HepG2 (cell line): ENCODE measurements around the gene TMEM145. TPM values are rescaled to one million over a fixed set of nuclear protein-coding genes. Genes with fewer than 3 reads are reported as not detected.

Experiments used
- CBFB ChIP-seq: sonication (generic); formaldehyde crosslinking; IDR thresholded peaks from 2 replicates; pipeline ENCODE4 v1.4.0; 2020; ENCODE audit warnings: missing genetic modification reagents
- CHCHD3 ChIP-seq: sonication (generic); formaldehyde crosslinking; IDR thresholded peaks from 2 replicates; pipeline ENCODE4 v1.8.0; 2022; ENCODE audit warnings: mild to moderate bottlenecking, missing genetic modification reagents, moderate library complexity
- LCORL ChIP-seq, 2 experiments: fragments of 450-650 bp in 1 of 2; sonication (generic) in 1 of 2; formaldehyde crosslinking in 1 of 2; IDR thresholded peaks; 2 replicates each; pipeline versions ENCODE4 v1.5.0 to v1.6.1; 2017 to 2020; ENCODE audit warnings: antibody characterized with exemption in 1 of 2, missing genetic modification reagents in 1 of 2
- NAIF1 ChIP-seq: sonication (generic); formaldehyde crosslinking; IDR thresholded peaks from 2 replicates; pipeline ENCODE4 v1.5.0; 2020; ENCODE audit warnings: mild to moderate bottlenecking, missing genetic modification reagents, borderline replicate concordance
- NCOA5 ChIP-seq: sonication (generic); formaldehyde crosslinking; IDR thresholded peaks from 2 replicates; pipeline ENCODE4 v1.4.0; 2020; ENCODE audit warnings: missing genetic modification reagents
- PHF21A ChIP-seq: sonication (generic); formaldehyde crosslinking; IDR thresholded peaks from 2 replicates; pipeline ENCODE4 v1.5.0; 2020; ENCODE audit warnings: mild to moderate bottlenecking, missing genetic modification reagents
- SP4 ChIP-seq: sonication (generic); formaldehyde crosslinking; IDR thresholded peaks from 2 replicates; pipeline ENCODE4 v1.8.1; 2023; ENCODE audit warnings: mild to moderate bottlenecking, missing genetic modification reagents
- ZNF484 ChIP-seq: sonication (generic); formaldehyde crosslinking; IDR thresholded peaks from 2 replicates; pipeline ENCODE4 v1.5.1; 2020; ENCODE audit warnings: mild to moderate bottlenecking, low read depth, missing genetic modification reagents, borderline replicate concordance
- polyA plus RNA-seq, 8 experiments: library from polyadenylated mRNA; depleted of rRNA in 3 of 8; stranded (reverse) in 7 of 8; unstranded in 1 of 8; fragments of >200 nt; fragmentation: Illumina TruSeq in 4 of 8; extraction: Trizol in 4 of 8; gene quantifications; 2 replicates each; pipeline versions ENCODE4 v1.2.1 to v1.2.3, GENCODE V29; 2011 to 2016; ENCODE audit warnings: low read depth in 4 of 8, missing spikeins in 1 of 8, mixed read lengths in 1 of 8; ENCODE audit not compliant: insufficient read depth in 1 of 8
- total RNA-seq, 5 experiments: library from RNA; depleted of rRNA; stranded (reverse); fragments of >200 nt; fragmentation: Illumina TruSeq; extraction: Trizol; gene quantifications; 2 replicates each; pipeline ENCODE4 v1.2.3, GENCODE V29; 2016; ENCODE audit warnings: low read depth in 1 of 5
- TF ChIP-seq, protein P1 (sequence below): sonication (generic); formaldehyde crosslinking; IDR thresholded peaks from 2 replicates; pipeline ENCODE4 v1.4.0; 2020; ENCODE audit warnings: mild to moderate bottlenecking, missing genetic modification reagents
- TF ChIP-seq, protein P2 (sequence below): sonication (generic); formaldehyde crosslinking; IDR thresholded peaks from 2 replicates; pipeline ENCODE4 v1.5.0; 2020; ENCODE audit warnings: missing genetic modification reagents

TMEM145 gene
- total and polyA plus RNA-seq, 2 of the 13 experiments (the other 11 are each of a cell fraction or from before 2014, with no cell fraction given) = 0.07 to 5.1 TPM

DNA sequence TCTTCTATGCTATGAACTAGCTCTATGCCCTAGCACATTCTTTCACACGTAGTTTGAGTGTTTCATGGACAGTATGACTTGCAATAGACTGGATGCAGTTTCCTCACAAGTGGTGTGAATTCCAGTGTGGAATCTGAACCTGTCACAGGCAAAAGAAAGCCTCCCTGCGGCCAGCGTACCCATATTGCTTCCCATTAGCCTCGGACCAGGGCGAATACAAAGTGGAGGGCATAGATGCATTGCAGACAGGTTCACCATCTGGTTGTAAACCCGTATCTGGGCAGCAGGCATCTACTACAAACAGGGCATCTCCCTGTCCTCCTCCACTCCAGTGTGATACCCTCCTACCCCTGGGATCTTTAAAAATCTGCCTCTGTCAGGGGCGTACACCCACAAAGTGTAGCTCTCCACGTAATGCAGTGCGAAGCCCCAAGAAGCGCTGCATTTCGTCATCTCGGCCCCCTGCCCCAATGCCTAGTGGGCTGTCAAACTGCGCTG lies 45.4 kb upstream of the TMEM145 start (continued):
- TF ChIP-seq, protein P1, sequence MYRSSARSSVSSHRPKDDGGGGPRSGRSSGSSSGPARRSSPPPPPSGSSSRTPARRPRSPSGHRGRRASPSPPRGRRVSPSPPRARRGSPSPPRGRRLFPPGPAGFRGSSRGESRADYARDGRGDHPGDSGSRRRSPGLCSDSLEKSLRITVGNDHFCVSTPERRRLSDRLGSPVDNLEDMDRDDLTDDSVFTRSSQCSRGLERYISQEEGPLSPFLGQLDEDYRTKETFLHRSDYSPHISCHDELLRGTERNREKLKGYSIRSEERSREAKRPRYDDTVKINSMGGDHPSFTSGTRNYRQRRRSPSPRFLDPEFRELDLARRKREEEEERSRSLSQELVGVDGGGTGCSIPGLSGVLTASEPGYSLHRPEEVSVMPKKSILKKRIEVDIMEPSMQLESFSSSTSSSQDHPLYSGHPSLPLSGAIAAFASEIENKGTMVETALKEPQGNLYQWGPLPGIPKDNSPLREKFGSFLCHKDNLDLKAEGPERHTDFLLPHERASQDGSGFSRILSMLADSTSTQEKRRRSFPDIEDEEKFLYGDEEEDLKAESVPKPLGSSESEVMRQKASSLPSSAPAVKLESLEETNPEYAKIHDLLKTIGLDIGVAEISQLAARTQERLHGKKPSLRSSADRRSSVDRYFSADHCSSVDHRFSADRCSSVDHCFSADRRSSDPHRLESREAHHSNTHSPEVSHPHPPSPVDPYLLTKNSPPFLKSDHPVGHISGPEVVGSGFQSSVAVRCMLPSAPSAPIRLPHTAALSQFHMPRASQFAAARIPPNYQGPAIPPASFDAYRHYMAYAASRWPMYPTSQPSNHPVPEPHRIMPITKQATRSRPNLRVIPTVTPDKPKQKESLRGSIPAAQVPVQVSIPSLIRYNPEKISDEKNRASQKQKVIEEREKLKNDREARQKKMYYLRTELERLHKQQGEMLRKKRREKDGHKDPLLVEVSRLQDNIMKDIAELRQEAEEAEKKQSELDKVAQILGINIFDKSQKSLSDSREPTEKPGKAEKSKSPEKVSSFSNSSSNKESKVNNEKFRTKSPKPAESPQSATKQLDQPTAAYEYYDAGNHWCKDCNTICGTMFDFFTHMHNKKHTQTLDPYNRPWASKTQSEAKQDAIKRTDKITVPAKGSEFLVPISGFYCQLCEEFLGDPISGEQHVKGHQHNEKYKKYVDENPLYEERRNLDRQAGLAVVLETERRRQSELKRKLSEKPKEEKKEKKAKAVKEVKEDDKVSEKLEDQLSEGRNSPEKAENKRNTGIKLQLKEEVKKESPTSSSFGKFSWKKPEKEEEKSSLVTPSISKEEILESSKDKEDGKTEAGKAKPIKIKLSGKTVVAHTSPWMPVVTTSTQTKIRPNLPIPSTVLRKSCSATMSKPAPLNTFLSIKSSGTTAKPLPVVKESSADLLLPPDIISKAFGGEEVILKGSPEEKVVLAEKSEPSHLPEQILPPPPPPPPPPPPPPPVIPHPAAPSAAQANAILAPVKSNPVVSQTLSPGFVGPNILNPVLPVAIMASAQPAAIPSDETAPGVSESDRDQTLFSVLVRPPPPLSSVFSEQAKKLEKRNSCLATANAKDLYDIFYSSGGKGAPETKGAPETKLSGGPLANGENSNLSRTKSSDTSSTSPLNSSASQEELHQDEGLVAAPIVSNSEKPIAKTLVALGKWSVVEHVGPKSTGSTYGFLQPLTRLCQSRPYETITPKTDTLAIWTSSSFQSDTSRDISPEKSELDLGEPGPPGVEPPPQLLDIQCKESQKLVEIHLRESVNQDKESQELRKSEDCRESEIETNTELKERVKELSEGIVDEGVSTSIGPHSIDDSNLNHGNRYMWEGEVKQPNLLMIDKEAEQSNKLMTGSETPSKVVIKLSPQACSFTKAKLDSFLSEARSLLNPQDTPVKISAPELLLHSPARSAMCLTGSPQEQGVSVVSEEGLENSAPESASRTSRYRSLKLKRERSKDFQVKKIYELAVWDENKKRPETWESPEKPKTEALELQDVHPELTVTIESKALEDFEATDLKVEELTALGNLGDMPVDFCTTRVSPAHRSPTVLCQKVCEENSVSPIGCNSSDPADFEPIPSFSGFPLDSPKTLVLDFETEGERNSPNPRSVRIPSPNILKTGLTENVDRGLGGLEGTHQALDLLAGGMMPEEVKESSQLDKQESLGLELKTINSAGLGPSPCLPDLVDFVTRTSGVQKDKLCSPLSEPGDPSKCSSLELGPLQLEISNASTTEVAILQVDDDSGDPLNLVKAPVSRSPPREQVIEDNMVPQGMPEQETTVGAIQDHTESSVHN = peak; percentile 77; the same call in 1 of the 2 replicates
- TF ChIP-seq, protein P2, sequence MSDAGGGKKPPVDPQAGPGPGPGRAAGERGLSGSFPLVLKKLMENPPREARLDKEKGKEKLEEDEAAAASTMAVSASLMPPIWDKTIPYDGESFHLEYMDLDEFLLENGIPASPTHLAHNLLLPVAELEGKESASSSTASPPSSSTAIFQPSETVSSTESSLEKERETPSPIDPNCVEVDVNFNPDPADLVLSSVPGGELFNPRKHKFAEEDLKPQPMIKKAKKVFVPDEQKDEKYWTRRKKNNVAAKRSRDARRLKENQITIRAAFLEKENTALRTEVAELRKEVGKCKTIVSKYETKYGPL (CRISPR knock-in tag) = no peak
- no peak for TF ChIP-seq LCORL (IDR thresholded peaks at IDR 0.05)
- no peak; the same call in 1 of the 2 replicates for TF ChIP-seq LCORL (CRISPR knock-in tag; IDR thresholded peaks at IDR 0.05)
- TF ChIP-seq PHF21A (CRISPR knock-in tag) = peak; percentile 8; the same call in 1 of the 2 replicates
- TF ChIP-seq NCOA5 = no peak
- no peak for TF ChIP-seq NAIF1
- peak; percentile 22; the same call in 1 of the 2 replicates for TF ChIP-seq SP4
- TF ChIP-seq CHCHD3 = no peak
- TF ChIP-seq CBFB (CRISPR knock-in tag) = no peak
- no peak for TF ChIP-seq ZNF484 (CRISPR knock-in tag)
